ENCODE measurements around the gene PROS1. TPM values are rescaled to one million over a fixed set of nuclear protein-coding genes. Genes with fewer than 3 reads are reported as not detected.

PROS1 gene
- total RNA-seq, 1 experiment from 2014 or later, result 1.3 TPM

Other genes with a start within 250 kb of the PROS1 start
- gene ARL13B, start 6.3 kb upstream of the PROS1 start, total RNA-seq (2021), result 7.9 and 8.2 TPM in 2 replicates
- not detected in 2 replicates for gene STX19, start 54.7 kb upstream of the PROS1 start, total RNA-seq (2021)
- gene DHFR2, start 89.0 kb upstream of the PROS1 start, total RNA-seq (2021), result 1.6 and 1.7 TPM in 2 replicates
- gene NSUN3, start 89.2 kb upstream of the PROS1 start, total RNA-seq (2021), result 7.4 and 9.4 TPM in 2 replicates

Measured in H9 (cell line).